ENCODE data around the gene GADD45G. TPM values are rescaled to one million over a fixed set of nuclear protein-coding genes. Genes with fewer than 3 reads are reported as not detected.

The GADD45G gene
- total RNA-seq, 4 donors from 2014 or later = 5.5 to 13.9 (median 8.2) TPM

GRCh38 chr9:89619424-89620138 is 14.8 kb downstream of the GADD45G start:
- TF ChIP-seq, protein P1, sequence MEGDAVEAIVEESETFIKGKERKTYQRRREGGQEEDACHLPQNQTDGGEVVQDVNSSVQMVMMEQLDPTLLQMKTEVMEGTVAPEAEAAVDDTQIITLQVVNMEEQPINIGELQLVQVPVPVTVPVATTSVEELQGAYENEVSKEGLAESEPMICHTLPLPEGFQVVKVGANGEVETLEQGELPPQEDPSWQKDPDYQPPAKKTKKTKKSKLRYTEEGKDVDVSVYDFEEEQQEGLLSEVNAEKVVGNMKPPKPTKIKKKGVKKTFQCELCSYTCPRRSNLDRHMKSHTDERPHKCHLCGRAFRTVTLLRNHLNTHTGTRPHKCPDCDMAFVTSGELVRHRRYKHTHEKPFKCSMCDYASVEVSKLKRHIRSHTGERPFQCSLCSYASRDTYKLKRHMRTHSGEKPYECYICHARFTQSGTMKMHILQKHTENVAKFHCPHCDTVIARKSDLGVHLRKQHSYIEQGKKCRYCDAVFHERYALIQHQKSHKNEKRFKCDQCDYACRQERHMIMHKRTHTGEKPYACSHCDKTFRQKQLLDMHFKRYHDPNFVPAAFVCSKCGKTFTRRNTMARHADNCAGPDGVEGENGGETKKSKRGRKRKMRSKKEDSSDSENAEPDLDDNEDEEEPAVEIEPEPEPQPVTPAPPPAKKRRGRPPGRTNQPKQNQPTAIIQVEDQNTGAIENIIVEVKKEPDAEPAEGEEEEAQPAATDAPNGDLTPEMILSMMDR (IDR thresholded peaks at IDR 0.05; ENCODE audit: low read depth) = no peak

DNA sequence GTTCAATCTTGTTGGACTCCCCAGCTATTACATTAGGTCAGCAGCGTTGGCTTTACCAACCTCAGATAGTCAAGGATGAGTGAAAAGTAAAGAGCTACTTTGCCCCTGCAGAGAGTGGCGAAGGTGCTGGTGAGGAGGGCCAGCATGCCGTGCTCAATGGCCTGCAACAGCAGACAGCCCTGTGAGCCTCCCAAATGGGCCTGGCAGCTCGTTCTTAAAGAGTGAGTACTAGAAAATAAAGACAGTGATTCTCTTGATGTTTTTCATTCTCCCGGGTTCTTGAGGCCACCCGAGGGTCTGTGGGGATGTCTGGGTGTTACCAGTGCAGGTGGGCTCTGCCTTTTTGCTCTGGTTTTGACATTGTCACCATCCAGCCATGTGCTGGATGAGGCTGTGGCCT is 16.2 kb downstream of the GADD45G start:
- TF ChIP-seq, protein P1 (IDR thresholded peaks at IDR 0.05; ENCODE audit: low read depth) = no peak

DNA sequence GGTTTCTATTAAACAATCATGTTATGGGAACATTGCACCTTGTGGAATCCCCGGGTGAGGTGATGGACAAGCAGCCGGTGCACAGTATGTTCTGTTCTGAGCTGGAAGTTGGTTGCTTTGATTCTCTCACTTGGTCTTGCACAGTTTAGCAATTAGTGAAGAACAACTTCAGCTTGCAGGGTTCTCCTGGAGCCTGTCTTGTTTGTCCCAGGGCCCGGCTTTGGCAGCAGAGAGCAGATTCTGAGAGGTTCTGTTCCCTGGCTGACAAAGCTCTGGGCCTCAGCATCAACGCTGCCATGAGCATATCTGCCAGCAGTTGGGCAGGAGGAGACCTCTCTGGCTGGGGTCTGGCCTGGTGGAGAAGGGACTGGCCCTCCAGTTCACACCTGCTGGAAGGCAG is 16.9 kb downstream of the GADD45G start:
- TF ChIP-seq, protein P1 (IDR thresholded peaks at IDR 0.05; ENCODE audit: low read depth) = no peak

GRCh38 chr9:89622933-89623861 is 18.4 kb downstream of the GADD45G start:
- TF ChIP-seq, protein P1 (IDR thresholded peaks at IDR 0.05; ENCODE audit: low read depth) = no peak

- TF ChIP-seq, protein P1 (IDR thresholded peaks at IDR 0.05; ENCODE audit: low read depth) = no peak
These were observed 19.2 kb downstream of the GADD45G start for GRCh38 chr9:89623925-89624420.

DNA sequence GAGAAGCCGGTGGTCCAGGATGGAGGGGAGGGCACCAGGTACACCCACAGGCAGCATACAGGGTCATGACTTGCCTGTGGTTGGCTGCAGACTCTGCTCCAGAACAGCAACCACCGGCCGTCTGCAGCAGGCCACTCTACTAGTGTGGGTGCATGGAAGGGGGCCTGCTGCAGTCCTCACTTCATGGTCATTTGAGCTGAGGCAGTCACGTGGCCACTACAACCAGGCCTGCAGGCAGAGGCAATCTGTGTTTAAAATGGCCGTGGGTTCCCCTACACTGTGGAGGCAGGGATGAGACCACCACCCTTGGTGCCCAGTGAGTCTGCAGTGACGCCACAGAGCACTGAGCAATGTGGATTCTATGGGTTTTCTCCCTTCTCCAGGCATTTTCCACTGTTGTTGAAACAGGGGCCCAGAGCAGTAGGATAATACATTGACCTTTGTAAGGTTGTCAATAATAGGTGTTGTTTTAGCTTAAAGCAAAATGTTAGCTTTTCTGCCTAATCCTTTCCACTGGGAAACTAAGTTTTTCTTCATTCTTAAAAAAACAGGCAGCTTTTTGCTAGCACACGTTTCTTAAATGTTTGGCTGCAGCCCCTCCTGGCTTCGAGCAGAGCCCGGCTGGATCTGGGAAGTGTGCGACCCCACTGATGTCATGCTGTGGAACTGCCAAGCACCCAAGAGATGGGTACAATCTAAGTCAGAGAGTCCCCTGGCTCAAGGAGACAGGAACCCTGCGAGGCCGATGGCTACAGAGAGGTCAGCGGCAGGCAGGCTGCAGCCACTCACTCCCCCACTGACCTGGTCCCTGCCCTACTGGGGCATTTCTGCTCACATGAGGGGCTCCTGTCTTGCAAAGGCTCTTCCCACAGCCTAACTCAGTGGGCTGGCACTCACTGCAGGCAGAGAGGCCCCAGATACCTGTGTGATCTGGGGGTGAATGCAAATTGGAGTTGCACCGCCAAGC is 21.2 kb downstream of the GADD45G start:
- TF ChIP-seq, protein P1 (IDR thresholded peaks at IDR 0.05; ENCODE audit: low read depth) = no peak

Measured in subcutaneous adipose tissue (tissue), 4 donors.